ENCODE measurements around the gene XRN2.
"Not testable (repeated sequence)": the region's sequence is repeated elsewhere in the genome, so short reads cannot be mapped to it uniquely, and the experiment has no call there.

XRN2 gene

DNA sequence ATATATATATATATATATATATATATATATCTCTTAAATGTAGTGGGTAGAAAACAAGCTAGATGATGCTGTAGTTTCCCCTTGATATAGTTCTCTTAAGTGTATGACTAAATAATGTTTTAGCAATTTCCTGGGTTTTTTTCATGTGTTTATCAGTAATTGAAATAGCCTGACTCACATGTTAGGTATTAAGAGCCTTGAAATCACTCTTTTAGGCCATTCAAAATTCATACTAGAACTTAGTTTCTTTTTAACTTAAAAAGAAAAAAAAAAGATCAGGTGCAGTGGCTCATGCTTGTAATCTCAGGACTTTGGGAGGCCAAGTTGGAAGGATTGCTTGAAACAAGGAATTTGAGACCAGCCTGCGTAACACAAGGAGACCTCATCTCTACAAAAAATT, 50.1 kb downstream of the XRN2 start:
- Mint-ChIP-seq H3K9me3 (no peaks in the 10 kb centered on the region), H3K27me3 (no peaks in the 10 kb centered on the region), H3K27ac (no peak overlapping the region), H3K36me3 (ENCODE audit: low read depth) (peaks cover 52% of the 10 kb centered on the region), H3K4me1 (ENCODE audit: low read depth) (no peaks in the 10 kb centered on the region), H3K4me3 (no peak overlapping the region)

DNA sequence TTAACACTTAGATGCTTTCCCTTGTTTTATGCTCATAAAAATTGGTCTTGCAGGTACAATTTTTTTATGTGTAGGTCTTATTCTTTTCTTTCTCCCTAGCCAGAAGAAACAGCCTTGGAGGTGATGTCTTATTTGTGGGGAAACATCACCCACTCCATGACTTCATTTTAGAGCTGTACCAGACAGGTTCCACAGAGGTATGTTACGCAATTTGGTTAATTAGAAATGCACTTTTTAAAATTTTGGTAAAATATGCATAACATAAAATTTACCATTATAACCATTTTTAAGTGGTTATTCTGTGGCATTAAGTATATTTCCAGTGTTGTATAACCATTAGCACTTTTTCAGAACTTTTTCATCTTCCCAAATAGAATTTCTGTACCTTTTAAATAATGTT, 52.9 kb downstream of the XRN2 start:
- Mint-ChIP-seq H3K4me1 (ENCODE audit: low read depth) (peaks cover 9% of the 10 kb centered on the region), H3K9me3 (no peaks in the 10 kb centered on the region), H3K36me3 (ENCODE audit: low read depth) (peaks cover 57% of the 10 kb centered on the region), H3K27me3 (no peaks in the 10 kb centered on the region), H3K4me3 (no peak overlapping the region), H3K27ac (no peak overlapping the region)

DNA sequence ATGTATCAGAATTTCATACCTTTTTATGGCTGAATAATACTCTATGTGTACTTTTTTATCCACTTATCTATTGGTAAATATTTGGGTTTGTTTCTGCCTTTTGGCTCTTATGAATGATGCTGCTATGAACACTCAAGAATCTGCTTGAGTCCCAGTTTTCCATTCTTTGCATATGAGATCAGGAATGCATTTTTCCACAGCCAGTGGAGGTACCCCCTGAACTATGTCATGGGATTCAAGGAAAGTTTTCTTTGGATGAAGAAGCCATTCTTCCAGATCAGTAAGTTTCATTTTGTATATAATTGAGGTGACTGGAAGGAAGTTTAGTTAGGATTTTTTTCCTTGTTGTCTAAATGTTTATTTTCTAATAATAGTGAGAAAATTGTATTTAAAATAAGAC, 53.3 kb downstream of the XRN2 start:
- peaks cover 56% of the 10 kb centered on the region for H3K36me3 Mint-ChIP-seq (ENCODE audit: low read depth)
- H3K4me1 Mint-ChIP-seq (ENCODE audit: low read depth), result peaks cover 13% of the 10 kb centered on the region
- no peak overlapping the region for H3K27ac Mint-ChIP-seq
- no peaks in the 10 kb centered on the region for H3K27me3 Mint-ChIP-seq
- no peak overlapping the region for H3K4me3 Mint-ChIP-seq
- no peaks in the 10 kb centered on the region for H3K9me3 Mint-ChIP-seq

DNA sequence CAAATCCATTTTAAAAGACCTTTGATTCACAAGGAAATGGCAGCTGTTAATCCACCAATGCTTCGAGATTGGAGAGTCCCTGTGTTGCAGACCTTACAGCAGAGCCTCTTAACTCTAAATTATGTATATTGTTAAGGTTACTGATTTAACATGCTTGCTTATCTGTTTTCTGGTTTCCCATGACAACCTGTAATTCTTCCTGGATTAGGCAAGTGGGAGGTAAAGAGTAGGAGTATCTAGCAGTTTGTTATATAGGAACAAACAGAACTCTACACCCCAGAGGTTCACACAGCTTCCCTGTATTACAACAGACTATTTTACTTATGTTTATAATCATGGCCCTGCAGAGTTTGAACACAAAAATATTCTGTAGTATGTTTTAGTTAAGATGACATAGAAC, 54.7 kb downstream of the XRN2 start:
- peaks cover 66% of the 10 kb centered on the region for H3K36me3 Mint-ChIP-seq (ENCODE audit: low read depth)
- no peaks in the 10 kb centered on the region for H3K9me3 Mint-ChIP-seq
- H3K4me3 Mint-ChIP-seq, result no peak overlapping the region
- H3K27ac Mint-ChIP-seq, result no peak overlapping the region
- H3K4me1 Mint-ChIP-seq (ENCODE audit: low read depth), result peaks cover 16% of the 10 kb centered on the region
- no peaks in the 10 kb centered on the region for H3K27me3 Mint-ChIP-seq

DNA sequence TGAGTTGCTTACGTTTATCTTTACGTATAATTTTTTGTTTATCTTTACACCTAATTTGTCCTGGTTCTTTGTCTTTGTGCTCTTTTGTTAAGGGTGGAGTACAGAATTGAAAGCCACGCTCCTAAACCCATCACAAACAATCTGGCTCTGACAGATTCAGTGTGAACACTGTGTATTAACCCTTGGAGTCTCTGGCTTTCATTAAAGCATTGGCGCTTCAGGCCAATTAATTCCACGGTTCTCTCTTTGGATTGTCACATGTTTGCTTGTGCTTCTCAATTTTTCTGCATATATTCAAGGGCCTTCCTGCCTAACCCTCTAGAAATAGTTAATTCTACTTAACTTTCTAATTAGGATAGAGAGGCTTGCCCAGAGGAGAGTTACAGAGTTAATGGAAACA, 55.6 kb downstream of the XRN2 start:
- no peaks in the 10 kb centered on the region for H3K27me3 Mint-ChIP-seq
- peaks cover 16% of the 10 kb centered on the region for H3K4me1 Mint-ChIP-seq (ENCODE audit: low read depth)
- H3K4me3 Mint-ChIP-seq, result no peak overlapping the region
- peaks cover 73% of the 10 kb centered on the region for H3K36me3 Mint-ChIP-seq (ENCODE audit: low read depth)
- no peaks in the 10 kb centered on the region for H3K9me3 Mint-ChIP-seq
- H3K27ac Mint-ChIP-seq, result no peak overlapping the region

DNA sequence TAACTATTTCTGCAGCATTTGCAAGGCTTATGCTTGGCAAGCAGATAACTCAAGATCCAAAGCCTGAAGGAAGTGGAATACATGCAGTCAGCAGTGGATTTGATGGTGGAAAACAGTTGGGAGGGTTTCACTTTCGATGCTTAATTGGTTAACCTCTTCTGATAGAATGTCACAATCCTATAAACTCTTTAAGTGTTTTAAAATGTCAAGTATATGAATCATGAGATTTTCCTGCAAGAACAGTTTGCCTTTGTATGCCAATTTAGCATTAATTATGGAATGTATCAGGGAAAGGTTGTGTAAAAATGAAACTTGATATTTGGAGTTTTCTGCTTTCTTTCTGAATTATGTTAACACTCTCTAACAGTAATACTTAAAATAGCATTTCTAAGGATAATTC, 57.6 kb downstream of the XRN2 start:
- no peak overlapping the region for H3K4me3 Mint-ChIP-seq
- peaks cover 72% of the 10 kb centered on the region for H3K36me3 Mint-ChIP-seq (ENCODE audit: low read depth)
- no peaks in the 10 kb centered on the region for H3K27me3 Mint-ChIP-seq
- peaks cover 16% of the 10 kb centered on the region for H3K4me1 Mint-ChIP-seq (ENCODE audit: low read depth)
- no peaks in the 10 kb centered on the region for H3K9me3 Mint-ChIP-seq
- H3K27ac Mint-ChIP-seq, result peak overlapping the region; percentile 51

DNA sequence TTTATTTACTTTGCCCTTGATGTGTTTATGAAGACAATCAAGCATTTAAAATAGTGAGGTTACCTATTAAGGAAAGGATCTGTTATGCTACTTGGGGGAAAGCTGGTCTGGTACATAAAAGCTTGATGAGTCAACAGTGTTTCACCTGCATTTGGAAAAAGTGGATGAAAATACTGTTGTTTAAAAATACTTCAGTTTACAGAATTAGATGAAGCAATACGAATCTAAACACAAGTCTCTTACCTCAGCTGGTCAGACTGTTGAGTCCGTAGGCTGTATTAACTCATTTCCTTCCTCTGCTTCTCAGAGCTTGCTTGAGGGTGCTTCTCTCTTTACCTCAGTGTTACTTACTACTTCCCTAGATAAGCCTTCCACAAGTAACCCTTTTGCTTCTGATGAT, 58.1 kb downstream of the XRN2 start:
- no peak overlapping the region for H3K27ac Mint-ChIP-seq
- H3K36me3 Mint-ChIP-seq (ENCODE audit: low read depth), result peaks cover 68% of the 10 kb centered on the region
- H3K4me1 Mint-ChIP-seq (ENCODE audit: low read depth), result peaks cover 16% of the 10 kb centered on the region
- no peak overlapping the region for H3K4me3 Mint-ChIP-seq
- no peaks in the 10 kb centered on the region for H3K27me3 Mint-ChIP-seq
- no peaks in the 10 kb centered on the region for H3K9me3 Mint-ChIP-seq

DNA sequence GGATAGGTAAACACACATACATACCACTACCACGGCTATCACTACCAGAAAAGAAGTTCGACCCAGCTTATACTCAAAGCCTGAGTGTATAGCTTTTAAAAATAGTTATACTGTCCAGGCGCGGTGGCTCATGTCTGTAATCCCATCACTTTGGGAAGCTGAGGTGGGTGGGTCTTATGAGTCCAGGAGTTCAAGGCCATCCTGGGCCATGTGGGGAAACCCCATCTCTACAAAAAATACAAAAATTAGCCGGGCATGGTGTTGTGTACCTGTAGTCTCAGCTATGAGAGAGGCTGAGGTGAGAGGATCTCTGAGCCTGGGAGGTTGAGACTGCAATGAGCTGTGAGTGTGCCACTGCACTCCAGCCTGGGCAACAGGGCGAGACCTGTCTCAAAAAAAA, 61.3 kb downstream of the XRN2 start:
- Mint-ChIP-seq H3K36me3 (ENCODE audit: low read depth) (peaks cover 73% of the 10 kb centered on the region), H3K27ac (no peak overlapping the region), H3K9me3 (no peaks in the 10 kb centered on the region), H3K4me1 (ENCODE audit: low read depth) (peaks cover 16% of the 10 kb centered on the region), H3K4me3 (no peak overlapping the region), H3K27me3 (no peaks in the 10 kb centered on the region)

DNA sequence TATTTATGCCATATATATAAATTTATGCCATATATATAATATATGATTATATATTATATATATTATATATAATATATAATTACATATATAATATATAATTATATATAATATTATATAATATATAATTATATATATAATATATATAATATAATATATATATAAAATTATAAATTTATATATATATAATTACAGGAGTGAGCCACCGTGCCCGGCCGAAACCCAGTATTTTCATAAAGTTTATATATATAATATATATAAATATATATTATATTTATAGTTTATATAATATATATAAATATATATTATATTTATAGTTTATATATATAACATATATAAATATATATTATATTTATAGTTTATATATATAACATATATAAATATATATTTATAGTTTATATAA, 62.6 kb downstream of the XRN2 start:
- Mint-ChIP-seq H3K4me1 (ENCODE audit: low read depth) (peaks cover 9% of the 10 kb centered on the region), H3K9me3 (no peaks in the 10 kb centered on the region), H3K27ac (no peak overlapping the region), H3K27me3 (no peaks in the 10 kb centered on the region), H3K36me3 (ENCODE audit: low read depth) (peaks cover 70% of the 10 kb centered on the region), H3K4me3 (no peak overlapping the region)

DNA sequence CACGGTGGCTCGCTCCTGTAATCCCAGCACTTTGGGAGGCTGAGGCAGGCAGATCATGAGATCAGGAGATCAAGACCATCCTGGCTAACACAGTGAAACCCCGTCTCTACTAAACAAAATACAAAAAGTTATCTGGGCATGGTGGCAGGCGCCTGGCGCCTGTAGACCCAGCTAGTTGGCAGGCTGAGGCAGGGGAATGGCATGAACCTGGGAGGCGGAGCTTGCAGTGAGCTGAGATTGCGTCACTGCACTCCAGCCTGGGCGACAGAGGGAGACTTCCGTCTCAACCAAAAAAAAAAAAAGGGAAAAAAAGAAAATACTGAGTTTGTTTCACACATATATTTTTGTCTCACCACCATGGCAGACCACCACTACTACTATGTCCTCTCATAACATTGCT, 63.1 kb downstream of the XRN2 start:
- not testable (repeated sequence) for H3K9me3 Mint-ChIP-seq; H3K27ac Mint-ChIP-seq; H3K4me3 Mint-ChIP-seq; H3K4me1 Mint-ChIP-seq (ENCODE audit: low read depth); H3K27me3 Mint-ChIP-seq
- H3K36me3 Mint-ChIP-seq (ENCODE audit: low read depth), result peaks cover 70% of the 10 kb centered on the region

DNA sequence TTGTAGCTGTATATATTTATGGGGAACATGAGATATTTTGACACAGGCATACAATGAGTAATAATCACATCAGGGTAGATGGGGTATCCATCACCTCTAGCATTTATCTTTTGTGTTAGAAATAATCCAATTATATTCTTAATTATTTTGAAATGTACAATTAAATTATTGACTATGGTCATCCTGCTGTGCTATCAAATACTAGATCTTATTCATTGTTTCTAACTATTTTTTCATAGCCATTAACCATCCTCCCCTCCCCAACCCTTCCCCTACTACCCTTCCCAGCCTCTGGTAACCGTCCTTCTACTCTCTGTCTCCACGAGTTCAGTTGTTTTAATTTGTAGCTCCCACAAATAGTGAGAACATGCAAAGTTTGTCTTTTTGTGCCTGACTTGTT, 65.7 kb downstream of the XRN2 start:
- no peak overlapping the region for H3K4me3 Mint-ChIP-seq

DNA sequence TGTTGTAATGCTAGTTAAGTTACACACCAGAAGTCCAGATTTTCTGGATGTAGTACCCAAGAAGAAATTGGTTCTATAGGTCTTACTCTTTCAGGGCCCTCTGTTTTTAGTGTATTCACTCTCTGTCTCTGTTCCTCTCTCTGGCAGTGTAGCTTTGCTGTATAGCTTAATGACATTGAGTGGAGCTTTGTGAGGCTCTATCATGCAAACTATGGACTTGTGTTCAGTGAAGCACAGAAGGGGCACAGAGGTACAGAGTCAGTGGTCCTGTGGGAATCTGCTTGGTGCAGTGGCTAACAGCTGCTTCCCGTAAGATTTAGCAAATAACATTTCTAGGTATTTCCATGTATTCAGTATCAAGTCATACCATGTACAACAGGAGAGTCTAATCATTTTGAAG, 68.1 kb downstream of the XRN2 start:
- Mint-ChIP-seq H3K4me3 (no peak overlapping the region), H3K9me3 (no peaks in the 10 kb centered on the region), H3K27ac (no peak overlapping the region), H3K4me1 (ENCODE audit: low read depth) (peaks cover 4% of the 10 kb centered on the region), H3K27me3 (no peaks in the 10 kb centered on the region), H3K36me3 (ENCODE audit: low read depth) (peaks cover 78% of the 10 kb centered on the region)

More for the DNA sequence above, 65.7 kb downstream of the XRN2 start:
- Mint-ChIP-seq H3K9me3 (no peaks in the 10 kb centered on the region), H3K36me3 (ENCODE audit: low read depth) (peaks cover 69% of the 10 kb centered on the region), H3K27me3 (no peaks in the 10 kb centered on the region), H3K4me1 (ENCODE audit: low read depth) (peaks cover 4% of the 10 kb centered on the region), H3K27ac (no peak overlapping the region)

DNA sequence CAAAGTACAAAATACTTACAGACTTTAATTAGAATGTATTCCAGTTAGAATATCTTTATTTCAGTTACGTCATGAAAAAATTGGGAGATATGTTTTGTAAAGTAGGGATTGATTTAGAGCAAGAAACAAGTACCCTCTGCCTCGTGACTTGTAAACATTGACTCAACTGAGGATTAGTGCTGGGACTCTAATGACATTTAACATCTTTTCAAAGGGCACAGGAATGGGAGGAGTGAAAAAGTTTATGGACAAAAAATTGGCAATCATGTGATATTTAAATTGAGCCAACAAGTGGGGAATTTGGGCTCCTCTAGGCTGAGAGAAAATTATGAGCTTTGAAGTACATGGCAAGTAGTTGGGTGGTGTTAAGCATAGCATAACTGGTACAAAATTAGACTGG, 68.9 kb downstream of the XRN2 start:
- no peaks in the 10 kb centered on the region for H3K9me3 Mint-ChIP-seq

DNA sequence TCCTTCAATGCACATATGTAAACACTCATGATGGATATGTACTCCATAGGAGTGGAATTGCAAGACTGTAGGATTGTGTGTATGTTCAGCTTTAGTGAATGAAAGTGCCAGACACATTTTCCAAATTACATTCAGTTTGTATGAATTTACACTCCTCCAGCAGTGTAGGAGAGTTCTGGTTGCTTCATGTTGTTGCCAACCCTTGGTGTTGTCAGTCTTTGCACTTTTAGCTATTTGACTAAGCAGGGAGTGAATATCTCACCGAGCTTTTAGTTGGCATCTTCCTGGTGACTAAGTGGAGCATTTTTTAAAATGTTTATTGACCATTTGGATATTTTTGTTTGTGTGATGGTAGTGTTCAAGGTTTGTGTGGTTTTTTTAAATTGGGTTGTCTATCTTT, 70.3 kb downstream of the XRN2 start:
- Mint-ChIP-seq H3K27ac (no peak overlapping the region), H3K4me3 (no peak overlapping the region), H3K27me3 (no peaks in the 10 kb centered on the region), H3K36me3 (ENCODE audit: low read depth) (peaks cover 77% of the 10 kb centered on the region), H3K9me3 (no peaks in the 10 kb centered on the region), H3K4me1 (ENCODE audit: low read depth) (peaks cover 10% of the 10 kb centered on the region)

More for the DNA sequence above, 68.9 kb downstream of the XRN2 start:
- Mint-ChIP-seq H3K4me3 (no peak overlapping the region), H3K4me1 (ENCODE audit: low read depth) (peaks cover 4% of the 10 kb centered on the region), H3K36me3 (ENCODE audit: low read depth) (peaks cover 77% of the 10 kb centered on the region), H3K27me3 (no peaks in the 10 kb centered on the region), H3K27ac (no peak overlapping the region)

DNA sequence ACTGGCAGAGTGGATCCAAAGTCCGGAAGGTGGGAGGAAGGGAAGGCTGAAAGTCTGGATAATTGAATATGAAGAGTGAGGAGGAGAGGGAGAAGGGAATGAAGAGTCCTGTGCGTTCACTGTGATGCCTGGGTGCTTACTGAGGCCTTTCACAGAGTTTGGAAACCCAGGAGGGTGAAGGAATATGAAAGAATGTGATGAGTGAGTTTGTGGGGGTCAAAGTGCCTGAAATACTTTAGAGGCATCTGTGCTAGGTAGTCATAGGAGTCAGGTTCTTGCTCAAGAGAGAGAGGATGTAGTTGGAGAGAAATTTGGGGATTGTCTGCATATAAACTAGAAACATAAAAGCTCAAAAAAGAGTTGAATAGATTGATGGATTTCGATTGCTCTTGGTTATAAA, 73.5 kb downstream of the XRN2 start:
- no peaks in the 10 kb centered on the region for H3K27me3 Mint-ChIP-seq
- no peaks in the 10 kb centered on the region for H3K9me3 Mint-ChIP-seq
- no peak overlapping the region for H3K4me3 Mint-ChIP-seq
- peak overlapping the region; percentile 27 for H3K27ac Mint-ChIP-seq
- peaks cover 10% of the 10 kb centered on the region for H3K4me1 Mint-ChIP-seq (ENCODE audit: low read depth)
- H3K36me3 Mint-ChIP-seq (ENCODE audit: low read depth), result peaks cover 80% of the 10 kb centered on the region

DNA sequence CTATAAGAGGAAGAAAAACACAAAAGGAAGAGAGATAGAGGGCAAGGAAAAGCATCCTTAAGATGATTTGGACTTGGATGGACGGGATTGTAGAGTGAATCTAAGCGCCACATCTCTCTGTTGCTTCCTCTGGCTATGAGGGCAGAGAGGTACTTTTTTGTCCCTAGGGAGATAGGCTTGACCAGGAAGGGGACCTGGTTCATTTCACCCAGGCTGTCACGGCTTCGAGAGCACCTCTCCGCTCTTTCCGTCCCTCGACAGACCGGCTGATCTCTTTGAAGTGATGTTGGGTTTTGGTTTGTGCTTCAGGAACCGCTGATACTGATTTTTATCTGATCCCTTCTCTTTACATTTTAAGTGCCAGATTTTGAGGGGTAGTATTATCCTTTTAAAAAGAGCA, 74.6 kb downstream of the XRN2 start:
- Mint-ChIP-seq H3K27ac (no peak overlapping the region), H3K4me1 (ENCODE audit: low read depth) (peaks cover 6% of the 10 kb centered on the region), H3K4me3 (no peak overlapping the region), H3K27me3 (no peaks in the 10 kb centered on the region), H3K36me3 (ENCODE audit: low read depth) (peaks cover 79% of the 10 kb centered on the region), H3K9me3 (no peaks in the 10 kb centered on the region)

DNA sequence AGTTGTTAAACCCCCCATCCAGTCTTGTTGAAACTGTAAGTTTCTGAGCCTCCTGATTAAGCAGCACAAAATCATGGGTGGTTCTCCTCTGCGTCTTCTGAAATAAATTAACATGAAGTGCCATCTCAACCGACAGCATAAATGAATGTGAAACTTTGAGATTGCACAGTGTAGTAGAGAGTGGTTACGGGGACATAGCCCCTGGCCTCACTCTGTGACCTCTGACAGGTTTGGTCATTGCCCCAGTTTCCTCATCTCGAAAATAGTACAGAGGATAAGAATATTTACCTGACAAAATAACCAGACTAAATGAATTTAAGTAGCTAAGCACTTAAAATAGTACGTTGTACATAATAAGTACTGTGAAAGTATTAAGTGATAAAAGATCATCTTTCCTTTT, 75.1 kb downstream of the XRN2 start:
- Mint-ChIP-seq H3K27ac (no peak overlapping the region), H3K27me3 (no peaks in the 10 kb centered on the region), H3K4me1 (ENCODE audit: low read depth) (peaks cover 6% of the 10 kb centered on the region), H3K36me3 (ENCODE audit: low read depth) (peaks cover 79% of the 10 kb centered on the region), H3K4me3 (no peak overlapping the region), H3K9me3 (no peaks in the 10 kb centered on the region)
